ENCODE measurements around the gene HBP1.
"Not testable (repeated sequence)": the region's sequence is repeated elsewhere in the genome, so short reads cannot be mapped to it uniquely, and the experiment has no call there.

HBP1 gene

DNA sequence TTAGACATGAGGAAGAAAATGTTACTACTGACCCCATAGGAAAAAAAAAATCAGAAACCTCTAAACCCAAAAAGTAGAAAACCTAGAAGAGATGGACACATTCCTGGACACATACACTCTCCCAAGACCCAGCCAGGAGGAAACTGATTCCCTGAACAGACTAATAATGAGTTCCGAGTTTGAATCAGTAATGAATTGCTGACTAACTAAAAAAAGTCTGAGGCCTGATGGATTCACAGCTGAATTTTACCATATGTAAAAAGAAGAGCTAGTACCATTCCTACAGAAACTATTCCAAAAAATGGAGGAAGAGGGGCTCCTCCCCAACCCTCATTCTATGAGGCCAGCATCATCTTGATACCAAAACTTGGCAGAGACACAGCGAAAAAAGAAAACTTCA is 75.8 kb downstream of the HBP1 start:
- TF ChIP-seq MYC (IDR thresholded peaks at IDR 0.05; ENCODE audit: low read depth, low read length) (no peak), POLR2A (IDR thresholded peaks at IDR 0.05; ENCODE audit: extremely low read depth, insufficient read length) (no peak)
- TF ChIP-seq, protein P1, sequence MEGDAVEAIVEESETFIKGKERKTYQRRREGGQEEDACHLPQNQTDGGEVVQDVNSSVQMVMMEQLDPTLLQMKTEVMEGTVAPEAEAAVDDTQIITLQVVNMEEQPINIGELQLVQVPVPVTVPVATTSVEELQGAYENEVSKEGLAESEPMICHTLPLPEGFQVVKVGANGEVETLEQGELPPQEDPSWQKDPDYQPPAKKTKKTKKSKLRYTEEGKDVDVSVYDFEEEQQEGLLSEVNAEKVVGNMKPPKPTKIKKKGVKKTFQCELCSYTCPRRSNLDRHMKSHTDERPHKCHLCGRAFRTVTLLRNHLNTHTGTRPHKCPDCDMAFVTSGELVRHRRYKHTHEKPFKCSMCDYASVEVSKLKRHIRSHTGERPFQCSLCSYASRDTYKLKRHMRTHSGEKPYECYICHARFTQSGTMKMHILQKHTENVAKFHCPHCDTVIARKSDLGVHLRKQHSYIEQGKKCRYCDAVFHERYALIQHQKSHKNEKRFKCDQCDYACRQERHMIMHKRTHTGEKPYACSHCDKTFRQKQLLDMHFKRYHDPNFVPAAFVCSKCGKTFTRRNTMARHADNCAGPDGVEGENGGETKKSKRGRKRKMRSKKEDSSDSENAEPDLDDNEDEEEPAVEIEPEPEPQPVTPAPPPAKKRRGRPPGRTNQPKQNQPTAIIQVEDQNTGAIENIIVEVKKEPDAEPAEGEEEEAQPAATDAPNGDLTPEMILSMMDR (IDR thresholded peaks at IDR 0.05; ENCODE audit: low read depth, low read length) = no peak
- TF ChIP-seq, protein P2, sequence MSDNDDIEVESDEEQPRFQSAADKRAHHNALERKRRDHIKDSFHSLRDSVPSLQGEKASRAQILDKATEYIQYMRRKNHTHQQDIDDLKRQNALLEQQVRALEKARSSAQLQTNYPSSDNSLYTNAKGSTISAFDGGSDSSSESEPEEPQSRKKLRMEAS (IDR thresholded peaks at IDR 0.05; ENCODE audit: low read depth, low read length) = no peak
- H3K4me3 ChIP-seq (ENCODE audit: low read depth, low read length) = no peak overlapping the region
- DNase-seq (ENCODE audit: low read depth) = no peak

DNA sequence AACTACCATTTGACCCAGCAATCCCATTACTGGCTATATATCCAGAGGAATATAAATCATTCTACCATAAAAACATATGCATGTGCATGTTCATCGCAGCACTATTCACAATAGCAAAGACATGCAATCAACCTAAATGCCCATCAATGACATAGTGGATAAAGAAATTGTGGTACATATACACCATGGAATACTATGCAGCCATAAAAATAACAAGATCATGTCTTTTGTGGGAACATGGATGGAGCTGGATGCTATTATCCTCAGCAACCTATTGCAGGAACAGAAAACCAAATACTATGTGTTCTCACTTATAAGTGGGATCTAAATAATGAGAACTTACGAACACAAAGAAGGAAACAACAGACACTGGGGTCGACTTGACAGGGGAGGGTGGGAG is 78.0 kb downstream of the HBP1 start:
- not testable (repeated sequence) for DNase-seq (ENCODE audit: low read depth); H3K4me3 ChIP-seq (ENCODE audit: low read depth, low read length)

DNA sequence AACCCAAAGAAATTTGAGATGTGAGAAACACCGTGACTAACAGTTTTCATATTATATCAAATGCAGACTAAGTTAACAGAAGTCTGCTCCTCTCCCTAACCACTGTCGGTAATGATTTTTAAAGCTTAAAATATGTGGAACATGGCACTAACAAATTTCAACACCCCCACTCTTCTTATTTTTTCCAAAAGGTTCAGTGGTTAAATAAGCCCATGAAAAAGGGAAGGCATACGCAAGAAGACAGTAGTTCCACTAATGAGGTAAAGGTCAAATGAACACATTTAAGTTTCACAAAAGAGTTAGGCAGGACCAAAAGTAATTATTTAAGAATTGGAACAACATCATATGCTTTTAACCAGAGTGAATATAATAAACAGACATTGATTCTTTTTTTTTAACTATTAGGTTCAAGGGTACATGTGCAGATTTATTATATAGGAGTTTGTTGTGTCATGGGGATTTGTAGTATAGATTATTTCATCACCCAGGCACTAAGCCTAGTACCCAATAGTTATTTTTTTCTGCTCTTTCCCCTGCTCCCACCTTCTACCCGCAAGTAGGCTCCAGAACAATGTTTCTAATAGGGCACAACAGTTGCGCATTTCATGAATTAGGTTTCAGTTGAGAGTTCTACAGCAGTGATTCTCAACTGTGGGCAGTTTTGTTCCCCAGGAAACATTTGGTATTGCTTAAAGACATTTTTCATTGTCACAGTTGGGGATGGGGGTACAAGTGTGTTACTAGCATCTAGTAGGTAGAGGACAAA is 79.9 kb downstream of the HBP1 start:
- no peak for DNase-seq (ENCODE audit: low read depth)
- H3K4me3 ChIP-seq (ENCODE audit: low read depth, low read length) = no peak overlapping the region
- TF ChIP-seq POLR2A (IDR thresholded peaks at IDR 0.05; ENCODE audit: extremely low read depth, insufficient read length) = no peak
- TF ChIP-seq, protein P1 (IDR thresholded peaks at IDR 0.05; ENCODE audit: low read depth, low read length) = no peak
- no peak for TF ChIP-seq MYC (IDR thresholded peaks at IDR 0.05; ENCODE audit: low read depth, low read length)
- TF ChIP-seq, protein P2 (IDR thresholded peaks at IDR 0.05; ENCODE audit: low read depth, low read length) = no peak

DNA sequence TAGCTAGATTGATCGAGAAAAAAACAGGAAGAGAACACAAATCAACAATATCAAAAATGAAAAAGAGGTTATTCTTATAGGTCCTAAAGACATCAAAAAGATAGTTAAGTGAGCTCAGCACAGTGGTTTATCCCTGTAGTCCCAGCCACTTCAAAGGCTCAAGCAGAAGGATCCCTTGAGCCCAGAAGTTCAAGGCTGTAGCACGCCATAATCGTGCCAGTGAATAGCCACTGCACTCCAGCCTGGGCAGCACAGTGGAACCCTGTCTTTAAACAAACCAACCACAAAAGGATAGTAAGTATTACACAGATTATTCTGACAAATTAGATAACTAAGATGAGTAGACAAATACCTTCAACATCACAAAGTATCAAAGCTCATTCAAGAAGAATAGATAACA is 83.2 kb downstream of the HBP1 start:
- H3K4me3 ChIP-seq (ENCODE audit: low read depth, low read length) = no peak overlapping the region
- no peak for DNase-seq (ENCODE audit: low read depth)
- TF ChIP-seq POLR2A (IDR thresholded peaks at IDR 0.05; ENCODE audit: extremely low read depth, insufficient read length) = no peak
- TF ChIP-seq MYC (IDR thresholded peaks at IDR 0.05; ENCODE audit: low read depth, low read length) = no peak

Data from NB4 (cell line).